IMR-90 (cell line): ENCODE data around the gene CDH23. TPM values are rescaled to one million over a fixed set of nuclear protein-coding genes. Genes with fewer than 3 reads are reported as not detected.

ENCODE experiments used
- ATAC-seq: fragments of 200-7000 bp; cut with Tn5 transposase; 2 replicates; pipeline ENCODE4 v1.9.1; 2020; ENCODE audit warnings: low read depth, mild to moderate bottlenecking, moderate library complexity
- BruUV-seq: library from RNA; stranded (reverse); fragments of 400-500 nt; replicated peaks from 2 replicates; lab custom pipeline; 2021; lab: Mats Ljungman, UMichigan
- CTCF ChIA-PET: fragments of 300-600 bp; formaldehyde crosslinking; extraction: SDS; loops from one replicate; lab custom pipeline; 2021; ENCODE audit warnings: antibody characterized with exemption; lab: Yijun Ruan, JAX
- POLR2A ChIA-PET: fragments of 300-600 bp; sonication (Branson Sonifier 250); formaldehyde crosslinking; loops from one replicate; lab custom pipeline; 2022; ENCODE audit warnings: antibody characterized with exemption; ENCODE audit not compliant: unreplicated experiment; lab: Charles Lee
- DNase-seq: peaks from one replicate; pipeline ENCODE4 v3.0.0; 2013
- H2AFZ ChIP-seq: replicated peaks from 2 replicates; pipeline ENCODE3; 2013; ENCODE audit warnings: low read length, mild to moderate bottlenecking; ENCODE audit not compliant: poor library complexity
- H2AK5ac ChIP-seq: 2 replicates; pipeline ENCODE4 v1.6.1; 2013; ENCODE audit warnings: low read depth, low read length, inconsistent platforms
- H2AK9ac ChIP-seq: replicated peaks from 2 replicates; pipeline ENCODE3; 2013; ENCODE audit warnings: mild to moderate bottlenecking, low read depth, low read length, moderate library complexity; ENCODE audit not compliant: poor library complexity
- H2BK120ac ChIP-seq: 2 replicates; pipeline ENCODE4 v1.6.1; 2013; ENCODE audit warnings: low read depth, low read length, inconsistent platforms
- H2BK15ac ChIP-seq: 3 replicates; pipeline ENCODE4 v1.6.1; 2013; ENCODE audit warnings: low read depth, low read length, inconsistent platforms
- H2BK20ac ChIP-seq: 2 replicates; pipeline ENCODE4 v1.6.1; 2013; ENCODE audit warnings: low read depth, mild to moderate bottlenecking, inconsistent platforms, low read length, moderate library complexity
- H2BK5ac ChIP-seq: 2 replicates; pipeline ENCODE4 v1.6.1; 2013; ENCODE audit warnings: mild to moderate bottlenecking, low read depth, low read length, inconsistent platforms; ENCODE audit not compliant: poor library complexity, severe bottlenecking
- H3K14ac ChIP-seq: replicated peaks from 2 replicates; pipeline ENCODE4 v1.6.1; 2013; ENCODE audit warnings: low read depth, low read length, inconsistent platforms
- H3K18ac ChIP-seq: 2 replicates; pipeline ENCODE4 v1.6.1; 2013; ENCODE audit warnings: low read depth, low read length, control low read depth
- H3K23ac ChIP-seq: 2 replicates; pipeline ENCODE4 v1.6.1; 2013; ENCODE audit warnings: low read depth, low read length, inconsistent platforms
- H3K27ac ChIP-seq: 2 replicates; pipeline ENCODE4 v1.5.1; 2013; ENCODE audit warnings: mild to moderate bottlenecking, control low read depth, low read length; ENCODE audit not compliant: insufficient read depth
- H3K27me3 ChIP-seq: 2 replicates; pipeline ENCODE4 v1.6.1; 2013; ENCODE audit warnings: low read length; ENCODE audit not compliant: control insufficient read depth, insufficient read depth
- H3K36me3 ChIP-seq: 2 replicates; pipeline ENCODE4 v1.6.1; 2013; ENCODE audit warnings: low read length, mixed read lengths; ENCODE audit not compliant: control insufficient read depth, insufficient read depth
- H3K4ac ChIP-seq: 2 replicates; pipeline ENCODE4 v1.6.1; 2013; ENCODE audit warnings: low read depth, low read length, inconsistent platforms
- H3K4me1 ChIP-seq: 2 replicates; pipeline ENCODE4 v1.6.1; 2013; ENCODE audit warnings: low read length, mixed read lengths; ENCODE audit not compliant: control insufficient read depth, insufficient read depth
- H3K4me2 ChIP-seq: 2 replicates; pipeline ENCODE4 v1.6.1; 2013; ENCODE audit warnings: low read depth, mild to moderate bottlenecking, control low read depth, low read length, moderate library complexity
- H3K4me3 ChIP-seq: 2 replicates; pipeline ENCODE4 v1.5.1; 2013; ENCODE audit warnings: low read depth, mild to moderate bottlenecking, control low read depth, low read length, moderate library complexity; ENCODE audit not compliant: insufficient read depth
- H3K56ac ChIP-seq: 2 replicates; pipeline ENCODE4 v1.6.1; 2013; ENCODE audit warnings: low read length, inconsistent platforms; ENCODE audit not compliant: insufficient read depth; ENCODE audit errors: extremely low read depth
- H3K79me1 ChIP-seq, 2 experiments: 2 replicates each; pipeline ENCODE4 v1.6.1; 2013; ENCODE audit warnings: low read length in 2 of 2, inconsistent platforms in 1 of 2, low read depth in 1 of 2
- H3K9ac ChIP-seq: 2 replicates; pipeline ENCODE4 v1.6.1; 2013; ENCODE audit warnings: low read depth, low read length, control low read depth
- H3K9me1 ChIP-seq: 2 replicates; pipeline ENCODE4 v1.6.1; 2013; ENCODE audit warnings: low read length, inconsistent platforms; ENCODE audit not compliant: insufficient read depth
- H3K9me3 ChIP-seq: 2 replicates; pipeline ENCODE4 v1.6.1; 2013; ENCODE audit warnings: low read length; ENCODE audit not compliant: control insufficient read depth, insufficient read depth
- H4K20me1 ChIP-seq: 2 replicates; pipeline ENCODE4 v1.6.1; 2013; ENCODE audit warnings: low read length, inconsistent platforms; ENCODE audit not compliant: insufficient read depth
- H4K5ac ChIP-seq: 2 replicates; pipeline ENCODE4 v1.6.1; 2013; ENCODE audit warnings: mild to moderate bottlenecking, low read depth, low read length, control low read depth
- H4K8ac ChIP-seq, 2 experiments: 2 replicates each; pipeline ENCODE4 v1.6.1; 2013; ENCODE audit warnings: low read depth in 2 of 2, low read length in 2 of 2, control low read depth in 1 of 2, inconsistent platforms in 1 of 2
- H4K91ac ChIP-seq: 2 replicates; pipeline ENCODE4 v1.6.1; 2013; ENCODE audit warnings: low read depth, low read length, inconsistent platforms; ENCODE audit not compliant: insufficient read depth
- BHLHE40 ChIP-seq: fragments of 150-350 bp; IDR thresholded peaks from 2 replicates; pipeline ENCODE4 v1.6.1; 2016; ENCODE audit warnings: mild to moderate bottlenecking, low read depth, low read length
- CEBPB ChIP-seq: IDR thresholded peaks from 2 replicates; pipeline ENCODE4 v1.6.1; 2012; ENCODE audit warnings: low read depth, low read length, improper control_type of control experiment
- CHD1 ChIP-seq: IDR thresholded peaks from 2 replicates; pipeline ENCODE4 v1.6.1; 2012; ENCODE audit warnings: low read depth, low read length, improper control_type of control experiment
- CTCF ChIP-seq: conservative IDR thresholded peaks from 2 replicates; pipeline ENCODE4 v1.5.1; 2012; ENCODE audit warnings: mild to moderate bottlenecking, low read depth, low read length, improper control_type of control experiment
- ELK1 ChIP-seq: fragments of 150-350 bp; IDR thresholded peaks from 2 replicates; pipeline ENCODE4 v1.6.1; 2016; ENCODE audit warnings: low read depth, mild to moderate bottlenecking, low read length, moderate library complexity, borderline replicate concordance
- FOS ChIP-seq: fragments of 150-350 bp; IDR thresholded peaks from 2 replicates; pipeline ENCODE4 v1.6.1; 2016; ENCODE audit warnings: low read depth, low read length
- MAFK ChIP-seq: IDR thresholded peaks from 2 replicates; pipeline ENCODE4 v1.6.1; 2012; ENCODE audit warnings: low read depth, low read length, improper control_type of control experiment
- MAZ ChIP-seq: IDR thresholded peaks from 2 replicates; pipeline ENCODE4 v1.6.1; 2012; ENCODE audit warnings: low read depth, mild to moderate bottlenecking, low read length, improper control_type of control experiment, moderate library complexity, borderline replicate concordance
- MXI1 ChIP-seq: IDR thresholded peaks from 2 replicates; pipeline ENCODE4 v1.6.1; 2012; ENCODE audit warnings: low read depth, mild to moderate bottlenecking, low read length, moderate library complexity, borderline replicate concordance
- NFE2L2 ChIP-seq: fragments of 150-350 bp; IDR thresholded peaks from 2 replicates; pipeline ENCODE4 v1.6.1; 2016; ENCODE audit warnings: low read depth, mild to moderate bottlenecking, low read length
- POLR2A ChIP-seq: IDR thresholded peaks from 2 replicates; pipeline ENCODE4 v1.6.1; 2012; ENCODE audit warnings: mild to moderate bottlenecking, low read depth, low read length
- RAD21 ChIP-seq: IDR thresholded peaks from 2 replicates; pipeline ENCODE4 v1.6.1; 2012; ENCODE audit warnings: low read length, improper control_type of control experiment
- RCOR1 ChIP-seq: IDR thresholded peaks from 2 replicates; pipeline ENCODE4 v1.6.1; 2012; ENCODE audit warnings: mild to moderate bottlenecking, low read length, improper control_type of control experiment; ENCODE audit not compliant: insufficient replicate concordance
- RFX5 ChIP-seq: IDR thresholded peaks from 2 replicates; pipeline ENCODE4 v1.8.0; 2012; ENCODE audit warnings: low read depth, mild to moderate bottlenecking, low read length, moderate library complexity
- SMC3 ChIP-seq: fragments of 150-350 bp; IDR thresholded peaks from 2 replicates; pipeline ENCODE4 v1.6.1; 2016; ENCODE audit warnings: low read depth, mild to moderate bottlenecking, antibody characterized with exemption, low read length, moderate library complexity
- WGBS, 2 experiments: methylation state at CpG; one replicate each; pipeline versions ENCODE4 v1.1.5 to v1.1.7; 2013; ENCODE audit warnings: missing lambda C conversion rate in 2 of 2; ENCODE audit not compliant: insufficient read length in 1 of 2; ENCODE audit errors: extremely low coverage in 2 of 2; 5-methylcytosine and 5-hydroxymethylcytosine counted together
- dilution Hi-C: fragments of 300-500 bp; cut with HindIII; formaldehyde crosslinking; loops from one replicate; pipeline ENCODE4 v1.14.3; 2018; ENCODE audit warnings: low sequenced_read_pairs; ENCODE audit not compliant: unreplicated experiment
- in situ Hi-C: fragments of 300-500 bp; cut with MboI; formaldehyde crosslinking; loops from 3 replicates; pipeline ENCODE4 v1.14.3; 2019; ENCODE audit warnings: low sequenced_read_pairs, inconsistent platforms, mixed read lengths
- intact Hi-C: fragments of 100-400 bp; cut with micrococcal nuclease; formaldehyde crosslinking; loops from 2 replicates; pipeline ENCODE4 v1.10.0; 2022
- polyA plus RNA-seq, 3 experiments: library from polyadenylated mRNA; depleted of rRNA; stranded (reverse); fragments of >200 nt; gene quantifications; 2 replicates each; pipeline ENCODE4 v1.2.3, GENCODE V29; 2012; ENCODE audit warnings: low replicate concordance in 1 of 3
- total RNA-seq: library from RNA; depleted of rRNA; stranded (reverse); fragments of >200 nt; gene quantifications from 2 replicates; pipeline ENCODE4 v1.2.3, GENCODE V29; 2012
- TF ChIP-seq, protein P1 (sequence below): fragments of 150-350 bp; IDR thresholded peaks from 2 replicates; pipeline ENCODE4 v1.6.1; 2017; ENCODE audit warnings: mild to moderate bottlenecking, antibody characterized with exemption, low read length, low read depth

CDH23 gene
- total and polyA plus RNA-seq, 2 of the 4 experiments (the other 2 are of a cell fraction): under 0.01 to 0.03 TPM

- no peak overlapping the region for H3K27ac ChIP-seq
- H2BK5ac ChIP-seq: no peak overlapping the region
- no peak overlapping the region for H2BK15ac ChIP-seq
- H3K9me3 ChIP-seq: no peaks in the 10 kb centered on the region
- no peak overlapping the region for H4K8ac ChIP-seq
- WGBS, 2 experiments: 80% methylated on average over 2 of the region's 3 CpGs; no CpG with 5 or more reads in 1 of the 2 experiments
- no peak overlapping the region for H2AK5ac ChIP-seq
- no peak overlapping the region for H3K4me3 ChIP-seq
- H4K91ac ChIP-seq: no peak overlapping the region
- no TSS peak for BruUV-seq
- H3K23ac ChIP-seq: no peak overlapping the region
- H2AK9ac ChIP-seq: no peak overlapping the region
- H2BK120ac ChIP-seq: no peak overlapping the region
- no peak overlapping the region for H3K14ac ChIP-seq
- H3K4me1 ChIP-seq: no peaks in the 10 kb centered on the region
- no peaks in the 10 kb centered on the region for H3K9me1 ChIP-seq
- CTCF ChIA-PET: no interaction called here
- H2AFZ ChIP-seq: no peak overlapping the region
- DNase-seq: no peak
- H3K9ac ChIP-seq: no peak overlapping the region
- no peak overlapping the region for H4K5ac ChIP-seq
- H3K79me1 ChIP-seq: no peaks in the 10 kb centered on the region
- no peaks in the 10 kb centered on the region for H4K20me1 ChIP-seq
- POLR2A ChIA-PET: no interaction called here
- H3K4me2 ChIP-seq: no peak overlapping the region
- H3K36me3 ChIP-seq: no peaks in the 10 kb centered on the region
- intact Hi-C loops: no loop called here
- H3K4ac ChIP-seq: no peak overlapping the region
- peaks cover 27% of the 10 kb centered on the region for H3K27me3 ChIP-seq
- no peak overlapping the region for H3K18ac ChIP-seq
- in situ Hi-C loops: loop anchor here (10.0 kb wide), 1 partner anchor 433 kb away; no protein-coding TSS in a partner anchor
- no peak overlapping the region for H2BK20ac ChIP-seq
- no peak overlapping the region for H3K56ac ChIP-seq
- dilution Hi-C loops: no loop called here
- ATAC-seq: no peak
- TF ChIP-seq MAZ: no peak
- TF ChIP-seq RAD21: no peak
- no peak for TF ChIP-seq SMC3
- no peak for TF ChIP-seq POLR2A
- no peak for TF ChIP-seq ELK1
- TF ChIP-seq RFX5: no peak
- TF ChIP-seq CTCF: no peak
- TF ChIP-seq CEBPB: no peak
- TF ChIP-seq FOS: no peak
- no peak for TF ChIP-seq CHD1
- no peak for TF ChIP-seq MXI1
- TF ChIP-seq NFE2L2: no peak
- TF ChIP-seq MAFK: no peak
- no peak for TF ChIP-seq RCOR1
- TF ChIP-seq BHLHE40: no peak
- TF ChIP-seq, protein P1, sequence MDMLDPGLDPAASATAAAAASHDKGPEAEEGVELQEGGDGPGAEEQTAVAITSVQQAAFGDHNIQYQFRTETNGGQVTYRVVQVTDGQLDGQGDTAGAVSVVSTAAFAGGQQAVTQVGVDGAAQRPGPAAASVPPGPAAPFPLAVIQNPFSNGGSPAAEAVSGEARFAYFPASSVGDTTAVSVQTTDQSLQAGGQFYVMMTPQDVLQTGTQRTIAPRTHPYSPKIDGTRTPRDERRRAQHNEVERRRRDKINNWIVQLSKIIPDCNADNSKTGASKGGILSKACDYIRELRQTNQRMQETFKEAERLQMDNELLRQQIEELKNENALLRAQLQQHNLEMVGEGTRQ: no peak
Observed at GRCh38 chr10:71381611-71382010, 15.1 kb upstream of the CDH23 start.
